ENCODE measurements around the gene MYO1E. TPM values are rescaled to one million over a fixed set of nuclear protein-coding genes. Genes with fewer than 3 reads are reported as not detected.
A peak's percentile ranks its signal among the peaks of the same experiment; 100 is the strongest.

Gene MYO1E
- total RNA-seq, 1 donor, result 336 TPM

- Histone ChIP-seq H4K20me1 (ENCODE audit: insufficient read depth, low read length) (peaks cover 6% of the 10 kb centered on the region), H3K27ac (ENCODE audit: low read depth, low read length) (no peak overlapping the region), H3K4me1 (ENCODE audit: insufficient read depth, low read length) (peaks cover 25% of the 10 kb centered on the region), H2AFZ (ENCODE audit: low read length) (no peak overlapping the region), H3K9me3 (ENCODE audit: low read depth, low read length) (no peaks in the 10 kb centered on the region), H3K79me2 (ENCODE audit: insufficient read depth, low read length) (peaks cover 95% of the 10 kb centered on the region), H3K27me3 (ENCODE audit: insufficient read depth, low read length) (no peaks in the 10 kb centered on the region), H3K36me3 (ENCODE audit: insufficient read depth, low read length) (no peaks in the 10 kb centered on the region), H3K4me3 (ENCODE audit: insufficient read depth, low read length) (no peak overlapping the region), H3K4me2 (ENCODE audit: insufficient read depth, low read length) (no peak overlapping the region)
- no peak for TF ChIP-seq CTCF (IDR thresholded peaks at IDR 0.05; ENCODE audit: extremely low read depth, low read depth, low read length)
- DNase-seq (ENCODE audit: insufficient read length, low spot score, missing footprints), result no peak
Measured at GRCh38 chr15:59346951-59347350, 25.7 kb downstream of the MYO1E start.

- no peak for DNase-seq (ENCODE audit: insufficient read length, low spot score, missing footprints)
- H3K27ac ChIP-seq (ENCODE audit: low read depth, low read length), result no peak overlapping the region
- H3K79me2 ChIP-seq (ENCODE audit: insufficient read depth, low read length), result peaks cover 87% of the 10 kb centered on the region
- no peaks in the 10 kb centered on the region for H3K9me3 ChIP-seq (ENCODE audit: low read depth, low read length)
- no peaks in the 10 kb centered on the region for H3K27me3 ChIP-seq (ENCODE audit: insufficient read depth, low read length)
- H3K36me3 ChIP-seq (ENCODE audit: insufficient read depth, low read length), result no peaks in the 10 kb centered on the region
- no peak overlapping the region for H2AFZ ChIP-seq (ENCODE audit: low read length)
- no peak overlapping the region for H3K4me3 ChIP-seq (ENCODE audit: insufficient read depth, low read length)
- TF ChIP-seq CTCF (IDR thresholded peaks at IDR 0.05; ENCODE audit: extremely low read depth, low read depth, low read length), result no peak
- H3K4me2 ChIP-seq (ENCODE audit: insufficient read depth, low read length), result no peak overlapping the region
- H3K4me1 ChIP-seq (ENCODE audit: insufficient read depth, low read length), result peaks cover 18% of the 10 kb centered on the region
- H4K20me1 ChIP-seq (ENCODE audit: insufficient read depth, low read length), result peaks cover 3% of the 10 kb centered on the region
Measured at GRCh38 chr15:59345326-59345725, 27.3 kb downstream of the MYO1E start.

GRCh38 chr15:59344311-59344710 lies 28.4 kb downstream of the MYO1E start:
- H3K4me1 ChIP-seq (ENCODE audit: insufficient read depth, low read length), result peaks cover 16% of the 10 kb centered on the region
- H4K20me1 ChIP-seq (ENCODE audit: insufficient read depth, low read length), result peaks cover 3% of the 10 kb centered on the region
- H3K27me3 ChIP-seq (ENCODE audit: insufficient read depth, low read length), result no peaks in the 10 kb centered on the region
- H3K79me2 ChIP-seq (ENCODE audit: insufficient read depth, low read length), result peaks cover 83% of the 10 kb centered on the region
- H2AFZ ChIP-seq (ENCODE audit: low read length), result no peak overlapping the region
- no peak overlapping the region for H3K4me2 ChIP-seq (ENCODE audit: insufficient read depth, low read length)
- no peak for TF ChIP-seq CTCF (IDR thresholded peaks at IDR 0.05; ENCODE audit: extremely low read depth, low read depth, low read length)
- H3K36me3 ChIP-seq (ENCODE audit: insufficient read depth, low read length), result no peaks in the 10 kb centered on the region
- no peaks in the 10 kb centered on the region for H3K9me3 ChIP-seq (ENCODE audit: low read depth, low read length)
- H3K27ac ChIP-seq (ENCODE audit: low read depth, low read length), result no peak overlapping the region
- no peak overlapping the region for H3K4me3 ChIP-seq (ENCODE audit: insufficient read depth, low read length)
- DNase-seq (ENCODE audit: insufficient read length, low spot score, missing footprints), result no peak

GRCh38 chr15:59340325-59340724 lies 32.3 kb downstream of the MYO1E start:
- peak overlapping the region; percentile 66 for H3K27ac ChIP-seq (ENCODE audit: low read depth, low read length)
- TF ChIP-seq CTCF (IDR thresholded peaks at IDR 0.05; ENCODE audit: extremely low read depth, low read depth, low read length), result no peak
- H4K20me1 ChIP-seq (ENCODE audit: insufficient read depth, low read length), result no peaks in the 10 kb centered on the region
- H2AFZ ChIP-seq (ENCODE audit: low read length), result no peak overlapping the region
- DNase-seq (ENCODE audit: insufficient read length, low spot score, missing footprints), result no peak
- H3K9me3 ChIP-seq (ENCODE audit: low read depth, low read length), result no peaks in the 10 kb centered on the region
- H3K27me3 ChIP-seq (ENCODE audit: insufficient read depth, low read length), result no peaks in the 10 kb centered on the region
- no peak overlapping the region for H3K4me3 ChIP-seq (ENCODE audit: insufficient read depth, low read length)
- H3K79me2 ChIP-seq (ENCODE audit: insufficient read depth, low read length), result peaks cover 75% of the 10 kb centered on the region
- peaks cover 25% of the 10 kb centered on the region for H3K4me1 ChIP-seq (ENCODE audit: insufficient read depth, low read length)
- no peaks in the 10 kb centered on the region for H3K36me3 ChIP-seq (ENCODE audit: insufficient read depth, low read length)
- no peak overlapping the region for H3K4me2 ChIP-seq (ENCODE audit: insufficient read depth, low read length)

Data from osteoblast (primary cell).